ENCODE data around the gene PLAAT1. TPM values are rescaled to one million over a fixed set of nuclear protein-coding genes. Genes with fewer than 3 reads are reported as not detected.

Gene PLAAT1
- total and polyA plus RNA-seq, 12 donors: 1.0 to 11.3 (median 7.4) TPM

GRCh38 chr3:193317682-193318300 is 76.8 kb downstream of the PLAAT1 start:
- no peaks in the 10 kb centered on the region for H3K4me1 ChIP-seq
- intact Hi-C loops (cut with DNase I): no loop called here
- no peak for DNase-seq
- no peaks in the 10 kb centered on the region for H3K36me3 ChIP-seq
- H3K27ac ChIP-seq: no peak overlapping the region
- TF ChIP-seq CTCF (IDR thresholded peaks at IDR 0.05): no peak
- WGBS, 2 donors: 67 to 72% methylated on average over 2 of the region's 2 CpGs
- no peak for ATAC-seq
- H3K9me3 ChIP-seq: no peaks in the 10 kb centered on the region
- no peaks in the 10 kb centered on the region for H3K27me3 ChIP-seq
- no peak overlapping the region for H3K4me3 ChIP-seq

Other genes with a start within 250 kb of the PLAAT1 start
- gene ATP13A5, start 137.5 kb downstream of the PLAAT1 start, total RNA-seq: not detected
- gene ATP13A5, start 137.5 kb downstream of the PLAAT1 start, polyA plus RNA-seq: under 1 TPM in 1 of 2 donors, not detected in 1; 0.06 TPM

Measured in heart right ventricle (tissue), 16 donors.